ENCODE measurements around the gene NALCN. TPM values are rescaled to one million over a fixed set of nuclear protein-coding genes. Genes with fewer than 3 reads are reported as not detected.
"Not testable (repeated sequence)": the region's sequence is repeated elsewhere in the genome, so short reads cannot be mapped to it uniquely, and the experiment has no call there.

NALCN gene
- total and polyA plus RNA-seq, 7 donors, result 0.23 to 1.1 (median 0.71) TPM; not detected in 2

DNA sequence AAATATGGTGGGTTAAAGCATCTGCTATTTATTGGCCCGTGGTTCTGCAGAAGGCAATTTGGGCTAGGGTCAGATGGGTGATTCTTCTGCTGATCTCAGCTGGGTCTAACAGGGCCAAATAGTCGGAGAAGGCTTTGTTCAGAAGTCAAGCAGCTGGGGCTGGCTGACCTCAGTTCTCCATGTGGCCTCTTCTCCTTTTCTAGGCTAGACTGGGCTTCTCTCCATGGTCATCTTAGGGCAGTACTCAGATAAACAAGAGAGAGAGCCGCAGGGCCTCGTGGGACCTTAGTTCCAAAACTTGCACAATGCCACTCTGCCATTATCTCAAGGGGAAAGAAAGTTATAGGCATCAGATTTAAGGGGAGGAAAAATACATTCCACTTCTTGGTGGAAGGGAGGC lies 89.6 kb downstream of the NALCN start:
- Histone ChIP-seq H3K27me3 (no peaks in the 10 kb centered on the region), H3K27ac (no peak overlapping the region), H3K9me3 (no peaks in the 10 kb centered on the region), H3K36me3 (no peaks in the 10 kb centered on the region), H3K4me1 (no peaks in the 10 kb centered on the region), H3K4me3 (no peak overlapping the region)
- DNase-seq, result no peak
- 52 to 72% methylated on average over 4 of the region's 4 CpGs for WGBS, 2 donors
- TF ChIP-seq, protein P1, sequence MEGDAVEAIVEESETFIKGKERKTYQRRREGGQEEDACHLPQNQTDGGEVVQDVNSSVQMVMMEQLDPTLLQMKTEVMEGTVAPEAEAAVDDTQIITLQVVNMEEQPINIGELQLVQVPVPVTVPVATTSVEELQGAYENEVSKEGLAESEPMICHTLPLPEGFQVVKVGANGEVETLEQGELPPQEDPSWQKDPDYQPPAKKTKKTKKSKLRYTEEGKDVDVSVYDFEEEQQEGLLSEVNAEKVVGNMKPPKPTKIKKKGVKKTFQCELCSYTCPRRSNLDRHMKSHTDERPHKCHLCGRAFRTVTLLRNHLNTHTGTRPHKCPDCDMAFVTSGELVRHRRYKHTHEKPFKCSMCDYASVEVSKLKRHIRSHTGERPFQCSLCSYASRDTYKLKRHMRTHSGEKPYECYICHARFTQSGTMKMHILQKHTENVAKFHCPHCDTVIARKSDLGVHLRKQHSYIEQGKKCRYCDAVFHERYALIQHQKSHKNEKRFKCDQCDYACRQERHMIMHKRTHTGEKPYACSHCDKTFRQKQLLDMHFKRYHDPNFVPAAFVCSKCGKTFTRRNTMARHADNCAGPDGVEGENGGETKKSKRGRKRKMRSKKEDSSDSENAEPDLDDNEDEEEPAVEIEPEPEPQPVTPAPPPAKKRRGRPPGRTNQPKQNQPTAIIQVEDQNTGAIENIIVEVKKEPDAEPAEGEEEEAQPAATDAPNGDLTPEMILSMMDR (IDR thresholded peaks at IDR 0.05), result no peak
- TF ChIP-seq EP300 (IDR thresholded peaks at IDR 0.05) (no peak), POLR2A (IDR thresholded peaks at IDR 0.05) (no peak), POLR2AphosphoS5 (IDR thresholded peaks at IDR 0.05) (no peak)
- intact Hi-C loops (cut with DNase I), result no loop called here

DNA sequence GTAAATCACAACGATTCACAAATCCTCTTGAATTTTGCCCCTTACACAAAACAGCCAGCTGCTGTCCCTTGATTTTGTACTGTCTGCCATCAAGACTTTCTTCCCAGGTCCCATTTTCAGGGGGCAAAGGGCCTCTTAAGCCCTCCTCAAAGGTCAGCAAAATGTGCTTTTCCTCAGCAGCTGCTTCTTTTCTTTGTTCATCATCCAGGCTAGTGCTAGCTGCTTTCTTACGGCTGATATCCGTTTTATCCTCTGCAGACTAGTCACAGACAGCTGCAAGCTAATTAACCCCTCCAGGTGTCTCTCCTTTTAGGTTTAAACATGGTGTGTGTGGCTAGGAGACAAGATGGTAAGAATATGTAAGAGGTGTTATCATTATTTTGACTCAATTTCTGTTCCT lies 90.9 kb downstream of the NALCN start:
- DNase-seq, result no peak
- H3K4me3 ChIP-seq, result no peak overlapping the region
- intact Hi-C loops (cut with DNase I), result no loop called here
- no peaks in the 10 kb centered on the region for H3K27me3 ChIP-seq
- no peaks in the 10 kb centered on the region for H3K9me3 ChIP-seq
- no peaks in the 10 kb centered on the region for H3K36me3 ChIP-seq
- TF ChIP-seq, protein P1 (IDR thresholded peaks at IDR 0.05), result no peak
- no peak for TF ChIP-seq EP300 (IDR thresholded peaks at IDR 0.05)
- TF ChIP-seq POLR2AphosphoS5 (IDR thresholded peaks at IDR 0.05), result no peak
- TF ChIP-seq POLR2A (IDR thresholded peaks at IDR 0.05), result no peak
- WGBS, 2 donors, result 12 to 19% methylated on average over 3 of the region's 3 CpGs
- no peaks in the 10 kb centered on the region for H3K4me1 ChIP-seq
- no peak overlapping the region for H3K27ac ChIP-seq

DNA sequence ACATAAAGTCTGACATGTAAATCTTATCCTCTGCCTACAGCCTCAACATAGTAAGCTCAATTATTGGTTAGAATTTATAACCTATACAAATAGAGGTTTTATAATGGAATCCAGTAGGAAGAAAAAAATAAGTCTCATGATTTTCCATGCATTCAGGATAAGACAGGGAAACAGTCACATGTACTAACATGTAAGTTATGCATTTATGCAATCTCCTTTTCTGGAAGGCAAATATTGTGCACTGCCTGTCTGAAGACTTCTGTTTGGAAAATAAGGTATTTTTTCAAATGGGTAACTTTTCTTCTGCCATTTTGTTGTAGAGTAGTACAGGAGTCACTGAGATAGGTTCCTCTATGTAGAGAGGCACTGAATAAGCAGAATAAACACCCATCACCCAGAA lies 92.7 kb downstream of the NALCN start:
- Histone ChIP-seq H3K4me3 (no peak overlapping the region), H3K27me3 (no peaks in the 10 kb centered on the region), H3K4me1 (no peaks in the 10 kb centered on the region), H3K36me3 (no peaks in the 10 kb centered on the region), H3K9me3 (no peaks in the 10 kb centered on the region), H3K27ac (no peak overlapping the region)
- TF ChIP-seq POLR2AphosphoS5 (IDR thresholded peaks at IDR 0.05) (no peak), POLR2A (IDR thresholded peaks at IDR 0.05) (no peak)
- intact Hi-C loops (cut with DNase I), result no loop called here
- no peak for DNase-seq

DNA sequence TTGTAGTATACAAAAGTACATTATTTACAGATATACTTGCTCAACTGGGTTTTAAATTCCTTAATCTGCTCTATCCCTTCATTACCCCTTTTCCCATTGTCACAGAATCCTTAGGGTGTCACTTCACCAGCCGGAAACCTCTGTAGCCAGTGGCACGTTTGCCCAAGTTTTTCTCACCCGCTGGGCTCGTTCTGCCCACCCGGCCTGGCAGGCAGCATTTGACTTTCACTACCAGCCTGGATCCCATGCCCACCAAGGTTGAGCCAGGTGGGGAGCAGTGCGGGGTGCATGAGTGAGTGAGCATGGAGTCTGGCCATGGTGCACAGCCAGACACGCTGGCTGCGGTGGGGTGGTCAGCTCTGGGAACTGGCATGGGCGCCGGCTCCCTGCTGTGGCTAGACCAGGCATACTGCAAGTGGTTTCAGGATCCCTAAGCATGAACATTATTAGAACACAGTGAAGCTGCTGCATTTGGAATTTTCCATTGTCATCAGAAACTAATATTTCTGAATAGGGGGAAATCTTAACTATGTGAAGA lies 98.3 kb downstream of the NALCN start:
- DNase-seq, result no peak
- Histone ChIP-seq H3K4me1 (no peaks in the 10 kb centered on the region), H3K36me3 (no peaks in the 10 kb centered on the region), H3K9me3 (no peaks in the 10 kb centered on the region), H3K27ac (no peak overlapping the region), H3K27me3 (no peaks in the 10 kb centered on the region), H3K4me3 (no peak overlapping the region)
- TF ChIP-seq, protein P1 (IDR thresholded peaks at IDR 0.05), result no peak
- intact Hi-C loops (cut with DNase I), result no loop called here
- WGBS, 2 donors, result 73 to 87% methylated on average over 10 of the region's 10 CpGs

DNA sequence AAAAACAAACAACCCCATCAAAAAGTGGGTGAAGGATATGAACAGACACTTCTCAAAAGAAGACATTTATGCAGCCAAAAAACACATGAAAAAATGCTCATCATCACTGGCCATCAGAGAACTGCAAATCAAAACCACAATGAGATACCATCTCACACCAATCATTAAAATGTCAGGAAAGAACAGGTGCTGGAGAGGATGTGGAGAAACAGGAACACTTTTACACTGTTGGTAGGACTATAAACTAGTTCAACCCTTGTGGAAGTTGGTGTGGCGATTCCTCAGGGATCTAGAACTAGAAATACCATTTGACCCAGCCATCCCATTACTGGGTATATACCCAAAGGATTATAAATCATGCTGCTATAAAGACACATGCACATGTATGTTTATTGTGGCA lies 102.8 kb downstream of the NALCN start:
- H3K27ac ChIP-seq; H3K27me3 ChIP-seq; H3K9me3 ChIP-seq; DNase-seq; H3K36me3 ChIP-seq; H3K4me1 ChIP-seq; intact Hi-C loops (cut with DNase I); H3K4me3 ChIP-seq: not testable (repeated sequence)
- 89% methylated on average over 1 of the region's 1 CpG for WGBS, 2 donors

DNA sequence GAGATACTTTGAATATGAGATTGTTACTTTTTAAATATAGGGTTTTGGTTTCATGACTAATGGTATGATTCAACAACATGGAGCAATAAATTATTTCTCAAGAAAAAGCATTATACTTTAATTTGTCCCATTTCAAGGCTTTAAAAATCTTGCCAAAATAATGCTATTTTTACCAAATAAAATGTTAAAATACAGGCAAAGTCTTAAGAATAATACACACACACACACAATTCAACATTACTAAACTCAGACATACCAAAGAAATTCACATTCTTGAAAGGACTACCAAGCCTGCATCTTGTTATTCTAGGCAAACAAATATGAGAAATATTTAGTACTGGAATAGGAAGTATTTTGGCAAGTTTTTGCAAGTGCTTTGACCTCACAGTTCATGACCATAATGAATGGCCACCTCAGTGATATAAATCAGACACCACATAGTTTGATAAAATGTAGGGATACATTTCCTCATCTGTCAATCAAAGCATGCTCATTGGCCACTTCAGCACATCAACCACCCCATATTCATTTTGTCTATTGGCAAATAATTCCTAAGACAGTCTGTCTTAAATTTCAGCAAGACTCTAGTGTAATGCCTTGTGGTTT lies 107.2 kb downstream of the NALCN start:
- no peaks in the 10 kb centered on the region for H3K36me3 ChIP-seq
- no peaks in the 10 kb centered on the region for H3K27me3 ChIP-seq
- no peak for DNase-seq
- TF ChIP-seq POLR2A (IDR thresholded peaks at IDR 0.05) (no peak), EP300 (IDR thresholded peaks at IDR 0.05) (no peak), POLR2AphosphoS5 (IDR thresholded peaks at IDR 0.05) (no peak)
- TF ChIP-seq, protein P1 (IDR thresholded peaks at IDR 0.05), result no peak
- no peak overlapping the region for H3K4me3 ChIP-seq
- intact Hi-C loops (cut with DNase I), result no loop called here
- H3K27ac ChIP-seq, result no peak overlapping the region
- no peaks in the 10 kb centered on the region for H3K4me1 ChIP-seq
- H3K9me3 ChIP-seq, result no peaks in the 10 kb centered on the region
